ENCODE measurements around the gene COBL. TPM values are rescaled to one million over a fixed set of nuclear protein-coding genes. Genes with fewer than 3 reads are reported as not detected.

COBL gene
- polyA plus RNA-seq, 3 donors = 19.1 to 26.0 (median 22.4) TPM

GRCh38 chr7:51262796-51263531 lies 53.6 kb downstream of the COBL start:
- no peak for DNase-seq (ENCODE audit: extremely low read depth in 1 of 11, low read depth in 9 of 11, low spot score in 4 of 11)

- DNase-seq (ENCODE audit: extremely low read depth in 1 of 11, low read depth in 9 of 11, low spot score in 4 of 11) = no peak
These were observed 54.4 kb downstream of the COBL start for GRCh38 chr7:51261950-51262795.

DNA sequence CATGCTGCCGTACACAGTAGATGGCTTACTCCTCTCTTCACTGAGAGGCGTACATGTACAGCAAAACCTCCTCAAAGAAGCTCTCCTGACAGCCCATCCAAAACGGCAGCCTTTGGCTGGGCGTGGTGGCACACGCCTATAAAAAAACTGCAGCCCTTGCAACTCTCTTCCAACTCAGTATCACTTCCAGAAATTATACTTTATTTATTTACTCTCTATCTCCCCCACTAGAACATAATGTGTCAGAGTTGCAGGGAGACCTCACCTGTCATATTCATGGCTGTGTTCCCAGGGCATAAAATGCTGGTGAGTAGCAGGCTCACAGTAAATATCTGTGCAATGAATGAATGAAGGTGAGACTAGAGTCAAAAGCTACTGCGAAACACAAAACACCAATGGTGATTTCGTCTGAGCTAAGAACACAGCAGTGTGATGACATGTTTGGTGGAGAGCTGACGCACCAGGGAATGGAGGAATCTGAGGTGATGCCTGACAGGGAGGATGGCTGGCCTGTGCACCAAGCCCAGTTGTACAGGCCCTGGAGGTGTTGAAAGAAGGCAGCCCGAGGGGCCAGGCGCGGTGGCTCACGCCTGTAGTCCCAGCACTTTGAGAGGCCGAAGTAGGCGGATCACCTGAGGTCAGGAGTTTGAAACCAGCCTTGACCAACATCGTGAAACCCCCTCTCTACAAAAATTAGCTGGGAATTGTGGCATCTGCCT lies 55.3 kb downstream of the COBL start:
- no peak for DNase-seq (ENCODE audit: extremely low read depth in 1 of 11, low read depth in 9 of 11, low spot score in 4 of 11)

GRCh38 chr7:51260516-51260915 lies 56.1 kb downstream of the COBL start:
- DNase-seq (ENCODE audit: extremely low read depth in 1 of 11, low read depth in 9 of 11, low spot score in 4 of 11) = no peak

- no peak for DNase-seq (ENCODE audit: extremely low read depth in 1 of 11, low read depth in 9 of 11, low spot score in 4 of 11)
These were observed 56.8 kb downstream of the COBL start for GRCh38 chr7:51259766-51260165.

- DNase-seq (ENCODE audit: extremely low read depth in 1 of 11, low read depth in 9 of 11, low spot score in 4 of 11) = no peak
These were observed 59.7 kb downstream of the COBL start for GRCh38 chr7:51256916-51257315.

DNA sequence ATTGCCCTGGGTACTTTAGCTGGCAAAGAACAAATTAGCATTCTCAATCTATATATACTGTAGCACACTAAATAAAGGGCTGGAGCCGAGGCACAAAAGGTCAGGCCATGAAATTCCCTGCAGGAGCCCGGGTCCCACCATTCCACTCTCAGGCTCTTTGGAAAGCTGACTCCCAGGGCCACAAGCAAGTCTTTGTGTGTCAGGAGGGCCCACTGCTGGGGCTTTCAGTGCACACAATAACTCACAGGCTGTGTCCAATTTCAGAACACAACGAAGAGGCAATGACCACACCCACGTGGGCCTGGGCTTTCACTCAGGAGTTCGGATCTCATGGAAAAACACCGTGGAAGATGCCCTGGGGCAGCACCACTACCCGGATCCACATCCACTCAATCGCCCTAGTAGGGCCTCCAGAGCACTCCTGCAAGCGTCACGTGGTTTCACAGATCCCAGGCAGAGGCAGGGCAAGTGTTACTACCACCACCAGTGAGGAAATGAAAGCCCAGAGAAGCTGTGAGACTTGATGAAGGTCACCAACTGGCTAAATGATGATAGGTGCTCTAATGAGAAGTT lies 60.3 kb downstream of the COBL start:
- no peak for DNase-seq (ENCODE audit: extremely low read depth in 1 of 11, low read depth in 9 of 11, low spot score in 4 of 11)

- no peak for DNase-seq (ENCODE audit: extremely low read depth in 1 of 11, low read depth in 9 of 11, low spot score in 4 of 11)
These were observed 60.9 kb downstream of the COBL start for GRCh38 chr7:51255536-51256208.

- DNase-seq (ENCODE audit: extremely low read depth in 1 of 11, low read depth in 9 of 11, low spot score in 4 of 11) = no peak
These were observed 61.6 kb downstream of the COBL start for GRCh38 chr7:51255036-51255435.

- no peak for DNase-seq (ENCODE audit: extremely low read depth in 1 of 11, low read depth in 9 of 11, low spot score in 4 of 11)
These were observed 63.5 kb downstream of the COBL start for GRCh38 chr7:51253157-51253556.

- DNase-seq (ENCODE audit: extremely low read depth in 1 of 11, low read depth in 9 of 11, low spot score in 4 of 11) = no peak
These were observed 65.3 kb downstream of the COBL start for GRCh38 chr7:51251290-51251689.

GRCh38 chr7:51250512-51250911 lies 66.1 kb downstream of the COBL start:
- DNase-seq (ENCODE audit: extremely low read depth in 1 of 11, low read depth in 9 of 11, low spot score in 4 of 11) = no peak

- DNase-seq (ENCODE audit: extremely low read depth in 1 of 11, low read depth in 9 of 11, low spot score in 4 of 11) = no peak
These were observed 66.6 kb downstream of the COBL start for GRCh38 chr7:51249991-51250390.

- DNase-seq (ENCODE audit: extremely low read depth in 1 of 11, low read depth in 9 of 11, low spot score in 4 of 11) = no peak
These were observed 67.2 kb downstream of the COBL start for GRCh38 chr7:51249187-51249945.

GRCh38 chr7:51246258-51247245 lies 70.1 kb downstream of the COBL start:
- DNase-seq (ENCODE audit: extremely low read depth in 1 of 11, low read depth in 9 of 11, low spot score in 4 of 11) = no peak

DNA sequence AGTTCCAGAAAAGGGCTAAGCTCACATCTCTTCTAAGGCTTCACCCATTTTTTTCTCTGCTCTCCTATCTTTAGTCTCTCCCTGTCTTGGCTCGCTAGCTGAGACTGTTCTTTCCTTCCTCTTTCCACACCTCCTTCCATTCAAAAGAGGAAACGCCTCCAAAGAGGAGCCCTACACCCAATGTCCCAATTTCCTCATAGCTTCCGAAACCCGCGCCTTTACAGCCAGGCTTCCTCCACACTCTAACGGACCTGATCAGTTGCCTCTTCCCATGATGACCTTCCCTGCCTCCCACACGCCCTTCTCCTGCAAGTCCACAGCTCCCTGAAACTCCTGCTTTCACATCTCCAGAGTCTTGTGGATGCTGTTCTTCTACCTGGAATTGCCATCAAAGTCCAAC lies 71.7 kb downstream of the COBL start:
- no peak for DNase-seq (ENCODE audit: extremely low read depth in 1 of 11, low read depth in 9 of 11, low spot score in 4 of 11)

GRCh38 chr7:51244053-51244452 lies 72.6 kb downstream of the COBL start:
- no peak for DNase-seq (ENCODE audit: extremely low read depth in 1 of 11, low read depth in 9 of 11, low spot score in 4 of 11)
